GM19467 (cell line): ENCODE results near the gene PDLIM7.

ENCODE experiments used
- ATAC-seq: cut with Tn5 transposase; IDR thresholded peaks from one replicate; pipeline ENCODE4 v1.9.1; 2021; ENCODE audit warnings: mild to moderate bottlenecking, moderate library complexity; ENCODE audit not compliant: unreplicated experiment

The PDLIM7 gene

DNA sequence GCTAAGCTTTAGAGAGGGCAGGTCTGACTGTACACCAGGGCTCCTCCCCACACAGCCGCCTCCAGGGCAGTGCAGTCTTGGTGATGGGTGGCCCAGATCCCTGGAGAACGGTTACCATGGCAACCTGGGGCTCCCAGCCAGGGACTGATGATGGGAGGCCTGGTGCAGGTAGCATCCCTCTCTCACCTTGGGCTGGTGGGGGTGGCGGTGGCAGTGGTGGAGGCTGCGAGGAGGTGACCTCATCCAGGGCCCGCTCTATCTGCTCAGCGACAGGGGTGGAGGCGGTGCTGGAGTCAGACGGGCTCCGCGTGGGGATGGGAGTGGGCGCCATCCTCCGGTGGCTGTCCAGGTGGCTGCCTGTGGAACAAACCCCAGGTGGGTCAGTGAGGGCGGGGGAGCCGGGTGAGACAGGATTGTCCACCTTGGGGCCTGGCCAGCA lies 38.5 kb downstream of the PDLIM7 start:
- ATAC-seq, result no peak

GRCh38 chr5:177457852-177458681 lies 39.3 kb downstream of the PDLIM7 start:
- ATAC-seq, result no peak

DNA sequence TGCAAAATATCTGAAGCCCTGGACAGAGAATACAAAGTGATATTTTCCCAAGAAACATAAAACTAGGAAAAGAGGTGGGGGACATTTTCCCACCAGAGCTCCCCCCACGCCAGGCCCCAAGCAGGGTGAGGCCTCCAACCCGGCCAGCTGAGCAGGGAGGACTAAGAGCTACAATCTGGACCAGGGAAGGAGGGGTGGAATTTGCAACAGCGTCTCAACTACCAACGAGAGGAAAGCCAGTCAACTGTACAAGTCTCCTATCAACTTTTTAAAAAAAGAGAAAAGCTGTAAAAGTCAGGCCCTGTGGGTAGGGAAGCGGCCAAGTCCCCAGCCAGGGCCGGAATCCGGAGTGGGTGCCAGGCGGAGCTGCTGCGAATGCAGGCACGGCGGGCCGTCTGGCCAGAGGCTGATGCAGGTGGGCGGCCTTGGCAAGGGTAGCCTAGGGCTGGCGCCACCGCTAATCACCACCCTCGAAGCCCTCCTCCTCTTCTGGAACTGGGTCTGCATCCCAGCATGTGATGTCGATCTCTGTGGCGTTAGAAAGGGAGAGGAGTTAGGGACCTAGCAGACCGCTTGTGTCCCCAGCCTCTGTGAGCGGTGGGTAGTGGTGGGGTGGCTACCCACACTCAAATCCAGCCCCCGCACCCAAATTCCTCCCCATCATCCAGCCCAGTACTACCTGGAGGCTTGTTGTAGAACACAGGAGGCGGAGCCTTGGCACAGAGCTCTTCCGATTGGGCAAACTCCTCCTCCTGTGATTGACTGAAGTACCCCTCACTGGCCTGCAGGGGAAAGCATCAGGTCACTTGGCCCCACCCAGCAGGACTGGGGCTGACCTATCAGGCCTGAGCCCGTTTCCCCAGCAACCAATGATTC lies 40.2 kb downstream of the PDLIM7 start:
- peak; percentile 40 for ATAC-seq

- ATAC-seq, result no peak
Observed at GRCh38 chr5:177456591-177456964, 40.8 kb downstream of the PDLIM7 start.

GRCh38 chr5:177455661-177456590 lies 41.5 kb downstream of the PDLIM7 start:
- peak; percentile 18 for ATAC-seq

- peak; percentile 47 for ATAC-seq
Observed at GRCh38 chr5:177455036-177455660, 42.3 kb downstream of the PDLIM7 start.

- ATAC-seq, result peak; percentile 45
Observed at GRCh38 chr5:177454397-177455035, 42.9 kb downstream of the PDLIM7 start.

DNA sequence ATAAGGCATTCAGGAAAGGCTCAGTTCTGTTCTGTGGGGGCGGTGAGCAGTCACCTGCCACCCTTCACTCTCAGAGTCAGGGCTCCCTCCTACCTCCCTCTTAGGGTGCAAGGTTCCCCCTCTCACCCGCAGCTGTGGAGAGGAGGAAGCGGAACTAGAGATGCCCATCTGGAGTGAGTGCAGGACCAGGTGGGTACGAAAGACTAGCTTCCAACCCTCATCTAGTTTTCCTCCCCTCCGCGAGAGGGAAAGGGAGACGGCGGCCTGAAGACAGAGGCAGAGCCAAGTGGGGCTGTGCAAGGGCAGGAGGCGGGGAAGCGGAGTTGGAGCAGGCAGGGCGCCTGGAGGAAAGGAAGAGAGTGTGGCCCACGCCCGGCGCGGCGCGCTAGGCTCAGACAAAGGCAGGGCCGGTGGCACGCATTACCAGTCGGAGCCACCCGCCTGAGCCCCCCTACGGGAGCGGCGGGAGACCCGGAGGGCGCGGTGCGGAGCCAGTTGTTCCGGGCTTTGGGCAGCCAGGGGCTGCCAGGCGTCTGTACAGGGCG lies 43.5 kb downstream of the PDLIM7 start:
- no peak for ATAC-seq

DNA sequence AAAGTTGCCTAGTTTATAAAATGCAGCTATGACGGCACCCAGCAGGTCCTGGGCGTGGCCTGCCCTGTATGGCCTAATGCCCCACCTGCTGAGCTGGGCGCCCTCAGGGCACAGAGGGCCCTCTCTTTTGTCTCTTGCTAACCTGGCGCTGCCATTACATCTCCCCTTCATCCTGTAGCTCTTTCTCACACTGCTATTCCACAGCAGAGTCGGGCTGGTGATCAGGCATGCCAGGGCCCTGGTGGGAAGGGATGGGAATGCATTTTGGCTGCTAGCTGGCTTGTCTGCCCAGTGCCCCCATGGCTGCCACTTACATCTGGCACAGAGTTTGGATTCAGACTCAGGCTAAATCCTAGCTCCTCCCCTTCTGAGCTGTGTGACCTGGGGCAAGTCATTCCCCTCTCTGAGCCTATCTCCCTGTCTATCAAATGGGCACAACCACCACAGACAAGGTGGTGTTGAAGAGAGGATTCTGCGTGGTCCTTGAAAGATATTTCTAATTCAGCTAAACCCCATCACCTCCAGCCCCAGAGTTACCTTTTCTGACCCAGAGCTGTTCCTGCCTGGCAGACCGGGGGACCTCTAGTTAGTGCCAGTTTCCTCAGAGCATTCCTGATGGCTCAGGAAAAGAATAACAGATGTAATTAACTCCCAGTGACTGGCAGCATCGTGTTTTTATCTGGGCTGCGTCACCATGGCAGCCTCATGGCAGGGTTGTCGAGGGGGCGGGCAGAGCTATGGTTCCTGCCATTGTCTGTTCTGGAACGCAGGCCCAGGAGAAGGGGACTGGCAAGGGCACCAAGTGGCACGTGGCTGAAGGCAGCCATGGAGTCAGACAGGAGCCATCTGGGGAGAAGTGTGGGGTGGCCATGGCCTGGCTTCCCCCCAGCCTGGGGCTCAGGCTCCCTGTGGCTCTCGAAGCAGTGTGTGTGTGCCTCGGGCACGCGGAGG lies 44.4 kb downstream of the PDLIM7 start:
- no peak for ATAC-seq

GRCh38 chr5:177450667-177451424 lies 46.6 kb downstream of the PDLIM7 start:
- ATAC-seq, result no peak

GRCh38 chr5:177449140-177450061 lies 48.0 kb downstream of the PDLIM7 start:
- no peak for ATAC-seq

DNA sequence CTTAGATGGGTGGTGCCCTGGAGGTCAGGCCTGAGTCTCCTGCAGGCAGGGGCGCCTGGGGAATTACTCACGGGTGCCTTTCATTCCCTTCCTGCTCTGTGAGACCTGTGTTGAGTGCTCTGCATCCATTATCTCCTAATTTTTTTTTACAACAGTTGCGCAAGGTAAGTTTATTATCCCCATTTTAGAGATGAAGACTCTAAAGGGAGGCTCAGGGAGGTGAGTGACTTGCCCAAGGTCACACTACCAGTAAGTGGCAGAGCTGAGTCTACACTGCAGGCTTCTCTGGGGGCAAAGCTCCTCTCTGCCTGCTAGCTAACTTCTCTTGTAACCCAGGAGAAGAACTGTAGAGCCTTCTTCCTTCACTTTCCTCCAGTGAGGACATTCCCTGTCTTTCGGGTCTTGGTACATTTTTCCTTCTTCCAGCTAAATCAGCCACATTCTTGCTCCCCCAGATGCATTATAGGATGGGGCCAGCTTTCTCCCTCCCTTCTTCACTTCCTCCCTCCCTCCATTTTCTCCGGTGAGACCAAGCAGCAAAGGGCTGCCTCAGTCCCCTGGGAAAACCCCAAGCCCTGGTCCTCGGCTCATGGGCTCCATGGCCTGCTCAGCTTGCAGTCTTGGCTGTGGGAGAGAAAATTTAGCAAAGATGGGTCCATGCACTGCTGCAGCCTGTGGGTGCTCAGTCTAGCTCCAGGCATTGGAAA lies 49.0 kb downstream of the PDLIM7 start:
- no peak for ATAC-seq

DNA sequence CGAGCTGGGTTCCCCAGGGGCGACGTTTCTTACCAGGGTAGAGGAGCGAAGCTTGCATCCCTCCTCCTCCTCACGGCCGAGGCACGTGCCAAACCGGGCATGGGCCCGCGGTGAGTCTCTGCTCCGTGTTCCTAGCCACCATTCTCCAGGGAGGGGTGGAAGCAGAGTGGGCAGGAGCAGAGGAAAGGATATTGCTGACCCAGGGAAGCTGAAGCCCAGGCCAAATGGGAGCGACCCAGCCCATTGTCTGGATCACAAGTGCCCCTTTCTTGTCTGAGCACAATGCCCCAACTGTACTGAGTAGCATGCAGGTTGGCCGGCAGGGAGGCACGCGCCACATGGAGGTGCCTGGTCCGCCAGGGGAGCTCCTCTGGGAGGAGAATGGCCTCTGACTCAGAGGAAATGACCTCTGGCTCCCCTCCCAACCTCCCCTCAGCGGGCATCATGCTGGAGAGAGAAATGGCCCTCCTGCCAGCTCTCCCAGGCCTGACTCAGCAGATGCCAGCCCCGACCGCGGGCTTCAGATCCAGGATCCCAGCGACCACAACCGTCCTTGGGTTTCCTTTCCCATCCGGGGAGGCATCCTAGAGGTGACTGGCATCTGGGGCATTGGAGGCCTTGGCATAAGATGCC lies 49.7 kb downstream of the PDLIM7 start:
- no peak for ATAC-seq

- peak; percentile 31 for ATAC-seq
Observed at GRCh38 chr5:177447066-177447610, 50.3 kb downstream of the PDLIM7 start.
